Neuron (in vitro differentiated cells): ENCODE results near the gene HAP1.
A peak's percentile ranks its signal among the peaks of the same experiment; 100 is the strongest.
"Not testable (repeated sequence)": the region's sequence is repeated elsewhere in the genome, so short reads cannot be mapped to it uniquely, and the experiment has no call there.

Experiments used
- H2AFZ ChIP-seq: one replicate; pipeline ENCODE4 v1.6.1; 2013; ENCODE audit warnings: low read depth, mild to moderate bottlenecking, inconsistent platforms, low read length, moderate library complexity
- H3K27me3 ChIP-seq: one replicate; pipeline ENCODE4 v1.6.1; 2013; ENCODE audit warnings: low read length; ENCODE audit not compliant: insufficient read depth
- H3K36me3 ChIP-seq: one replicate; pipeline ENCODE4 v1.6.1; 2013; ENCODE audit warnings: low read length; ENCODE audit not compliant: insufficient read depth
- H3K4me1 ChIP-seq: one replicate; pipeline ENCODE4 v1.6.1; 2013; ENCODE audit warnings: low read length; ENCODE audit not compliant: insufficient read depth
- H3K4me3 ChIP-seq: 2 replicates; pipeline ENCODE4 v1.5.1; 2013; ENCODE audit warnings: mild to moderate bottlenecking, low read length, moderate library complexity
- H3K9me3 ChIP-seq: one replicate; pipeline ENCODE4 v1.6.1; 2013; ENCODE audit warnings: low read length

Gene HAP1

GRCh38 chr17:41705271-41705991 is 29.0 kb downstream of the HAP1 start:
- Histone ChIP-seq H3K4me3 (no peak overlapping the region), H2AFZ (peak overlapping the region; percentile 2), H3K9me3 (peaks cover 3% of the 10 kb centered on the region), H3K36me3 (no peaks in the 10 kb centered on the region), H3K27me3 (no peaks in the 10 kb centered on the region), H3K4me1 (peaks cover 24% of the 10 kb centered on the region)

- H3K36me3 ChIP-seq = no peaks in the 10 kb centered on the region
- no peak overlapping the region for H3K4me3 ChIP-seq
- H2AFZ ChIP-seq = no peak overlapping the region
- peaks cover under 1% of the 10 kb centered on the region for H3K9me3 ChIP-seq
- peaks cover 22% of the 10 kb centered on the region for H3K4me1 ChIP-seq
- no peaks in the 10 kb centered on the region for H3K27me3 ChIP-seq
These were observed 31.7 kb downstream of the HAP1 start for GRCh38 chr17:41702712-41703111.

- H3K27me3 ChIP-seq, H3K36me3 ChIP-seq, H2AFZ ChIP-seq, H3K9me3 ChIP-seq, H3K4me3 ChIP-seq: not testable (repeated sequence)
- peaks cover 14% of the 10 kb centered on the region for H3K4me1 ChIP-seq
These were observed 33.6 kb downstream of the HAP1 start for GRCh38 chr17:41700843-41701242.

GRCh38 chr17:41697122-41697962 is 37.1 kb downstream of the HAP1 start:
- Histone ChIP-seq H3K27me3 (no peaks in the 10 kb centered on the region), H2AFZ (no peak overlapping the region), H3K4me3 (no peak overlapping the region), H3K9me3 (no peaks in the 10 kb centered on the region), H3K36me3 (peaks cover 15% of the 10 kb centered on the region), H3K4me1 (no peaks in the 10 kb centered on the region)

GRCh38 chr17:41695954-41696757 is 38.3 kb downstream of the HAP1 start:
- Histone ChIP-seq H3K9me3 (no peaks in the 10 kb centered on the region), H3K4me3 (no peak overlapping the region), H3K4me1 (no peaks in the 10 kb centered on the region), H3K27me3 (no peaks in the 10 kb centered on the region), H2AFZ (no peak overlapping the region), H3K36me3 (peaks cover 27% of the 10 kb centered on the region)

GRCh38 chr17:41695134-41695661 is 39.2 kb downstream of the HAP1 start:
- Histone ChIP-seq H3K9me3 (no peaks in the 10 kb centered on the region), H3K36me3 (peaks cover 36% of the 10 kb centered on the region), H3K4me1 (peaks cover 8% of the 10 kb centered on the region)

GRCh38 chr17:41692722-41693521 is 41.5 kb downstream of the HAP1 start:
- Histone ChIP-seq H2AFZ (no peak overlapping the region), H3K36me3 (peaks cover 44% of the 10 kb centered on the region), H3K4me3 (no peak overlapping the region), H3K9me3 (no peaks in the 10 kb centered on the region), H3K4me1 (peaks cover 15% of the 10 kb centered on the region), H3K27me3 (no peaks in the 10 kb centered on the region)

More at GRCh38 chr17:41695134-41695661, 39.2 kb downstream of the HAP1 start:
- Histone ChIP-seq H3K27me3 (no peaks in the 10 kb centered on the region), H2AFZ (no peak overlapping the region), H3K4me3 (no peak overlapping the region)

- no peak overlapping the region for H2AFZ ChIP-seq
- no peaks in the 10 kb centered on the region for H3K9me3 ChIP-seq
- no peak overlapping the region for H3K4me3 ChIP-seq
- peaks cover 17% of the 10 kb centered on the region for H3K4me1 ChIP-seq
- no peaks in the 10 kb centered on the region for H3K27me3 ChIP-seq
- H3K36me3 ChIP-seq = peaks cover 44% of the 10 kb centered on the region
These were observed 43.2 kb downstream of the HAP1 start for GRCh38 chr17:41691031-41691777.

GRCh38 chr17:41690497-41690896 is 43.9 kb downstream of the HAP1 start:
- peaks cover 17% of the 10 kb centered on the region for H3K4me1 ChIP-seq
- H3K36me3 ChIP-seq = peaks cover 44% of the 10 kb centered on the region
- no peaks in the 10 kb centered on the region for H3K9me3 ChIP-seq

GRCh38 chr17:41689497-41690299 is 44.7 kb downstream of the HAP1 start:
- H2AFZ ChIP-seq = no peak overlapping the region
- peaks cover 44% of the 10 kb centered on the region for H3K36me3 ChIP-seq
- H3K27me3 ChIP-seq = no peaks in the 10 kb centered on the region
- no peaks in the 10 kb centered on the region for H3K9me3 ChIP-seq
- H3K4me3 ChIP-seq = peak overlapping the region; percentile 78
- H3K4me1 ChIP-seq = peaks cover 17% of the 10 kb centered on the region

More at GRCh38 chr17:41690497-41690896, 43.9 kb downstream of the HAP1 start:
- H3K27me3 ChIP-seq = no peaks in the 10 kb centered on the region
- H2AFZ ChIP-seq = no peak overlapping the region
- peak overlapping the region; percentile 78 for H3K4me3 ChIP-seq
